DND-41 (cell line): ENCODE measurements around the gene TRPC3.

ENCODE experiments used
- ATAC-seq: fragments of 200-7000 bp; cut with Tn5 transposase; 3 replicates; pipeline ENCODE4 v1.9.1; 2021; ENCODE audit warnings: low read depth; ENCODE audit not compliant: insufficient read depth
- DNase-seq: peaks from one replicate; pipeline ENCODE4 v3.0.0-alpha.2; 2020
- H2AFZ ChIP-seq: 2 replicates; pipeline ENCODE4 v1.6.0; 2012; ENCODE audit warnings: low read depth, low read length
- H3K27ac ChIP-seq: 2 replicates; pipeline ENCODE4 v1.5.1; 2012; ENCODE audit warnings: low read length, inconsistent platforms
- H3K27me3 ChIP-seq: fragments of 200-600 bp; sonication (generic); 2 replicates; pipeline ENCODE4 v1.6.0; 2012; ENCODE audit warnings: low read length, mild to moderate bottlenecking, inconsistent platforms; ENCODE audit not compliant: insufficient read depth, poor library complexity
- H3K36me3 ChIP-seq: 2 replicates; pipeline ENCODE4 v1.5.1; 2012; ENCODE audit warnings: low read length, inconsistent platforms; ENCODE audit not compliant: insufficient read depth
- H3K4me1 ChIP-seq: 2 replicates; pipeline ENCODE4 v1.5.1; 2012; ENCODE audit warnings: mild to moderate bottlenecking, low read length; ENCODE audit not compliant: insufficient read depth
- H3K4me2 ChIP-seq: 2 replicates; pipeline ENCODE4 v1.6.0; 2012; ENCODE audit warnings: mild to moderate bottlenecking, moderate library complexity, low read length, inconsistent platforms; ENCODE audit not compliant: insufficient read depth
- H3K4me3 ChIP-seq, 2 experiments: fragments of 200-600 bp in 1 of 2; shearing (Covaris generic) in 1 of 2; 2 replicates each; pipeline ENCODE4 v1.5.1; 2012 to 2016; ENCODE audit warnings: inconsistent platforms in 2 of 2, low read length in 2 of 2, mild to moderate bottlenecking in 2 of 2, low read depth in 1 of 2, moderate library complexity in 1 of 2
- H3K79me2 ChIP-seq: 2 replicates; pipeline ENCODE4 v1.6.0; 2012; ENCODE audit warnings: low read length, inconsistent platforms; ENCODE audit not compliant: insufficient read depth
- H3K9ac ChIP-seq: 2 replicates; pipeline ENCODE4 v1.6.0; 2012; ENCODE audit warnings: low read depth, mild to moderate bottlenecking, inconsistent platforms, low read length, moderate library complexity
- H3K9me3 ChIP-seq: 2 replicates; pipeline ENCODE4 v1.5.1; 2012; ENCODE audit warnings: low read length, moderate library complexity, mild to moderate bottlenecking, inconsistent platforms; ENCODE audit not compliant: insufficient read depth, severe bottlenecking
- H4K20me1 ChIP-seq: 2 replicates; pipeline ENCODE4 v1.6.0; 2012; ENCODE audit warnings: low read length; ENCODE audit not compliant: insufficient read depth
- EZH2 ChIP-seq: IDR thresholded peaks from 3 replicates; pipeline ENCODE4 v1.6.1; 2012; ENCODE audit warnings: borderline replicate concordance, low read depth, mild to moderate bottlenecking, moderate library complexity, low read length, inconsistent platforms; ENCODE audit not compliant: severe bottlenecking
- TF ChIP-seq, protein P1 (sequence below): IDR thresholded peaks from 2 replicates; pipeline ENCODE4 v1.5.1; 2012; ENCODE audit warnings: borderline replicate concordance, low read length, moderate library complexity, mild to moderate bottlenecking; ENCODE audit not compliant: poor library complexity, severe bottlenecking; ENCODE audit errors: extremely low read depth

The TRPC3 gene

DNA sequence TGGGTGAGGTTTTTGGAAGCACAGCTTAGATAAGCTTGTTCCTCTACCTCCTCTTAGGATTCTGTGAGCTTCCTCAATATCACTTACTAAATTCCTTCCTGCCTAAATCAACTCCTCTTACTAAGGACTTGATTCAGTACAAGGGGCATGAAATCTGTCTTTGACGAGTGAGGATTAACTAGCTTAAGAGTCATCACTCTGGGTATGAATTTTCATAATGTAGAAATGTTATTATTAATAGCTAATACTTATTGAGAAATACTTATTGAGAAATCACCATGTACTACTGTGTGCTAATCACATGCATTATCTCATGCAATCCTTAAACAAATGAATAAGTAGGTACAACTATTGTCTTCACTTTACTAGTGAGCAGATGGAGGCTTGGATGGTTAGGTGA lies 28.6 kb downstream of the TRPC3 start:
- H3K4me1 ChIP-seq: no peaks in the 10 kb centered on the region
- no peaks in the 10 kb centered on the region for H3K79me2 ChIP-seq
- no peak overlapping the region for H3K4me2 ChIP-seq
- no peak overlapping the region for H3K9ac ChIP-seq
- ATAC-seq (no peak), DNase-seq (no peak)
- no peak overlapping the region for H3K4me3 ChIP-seq
- TF ChIP-seq, protein P1, sequence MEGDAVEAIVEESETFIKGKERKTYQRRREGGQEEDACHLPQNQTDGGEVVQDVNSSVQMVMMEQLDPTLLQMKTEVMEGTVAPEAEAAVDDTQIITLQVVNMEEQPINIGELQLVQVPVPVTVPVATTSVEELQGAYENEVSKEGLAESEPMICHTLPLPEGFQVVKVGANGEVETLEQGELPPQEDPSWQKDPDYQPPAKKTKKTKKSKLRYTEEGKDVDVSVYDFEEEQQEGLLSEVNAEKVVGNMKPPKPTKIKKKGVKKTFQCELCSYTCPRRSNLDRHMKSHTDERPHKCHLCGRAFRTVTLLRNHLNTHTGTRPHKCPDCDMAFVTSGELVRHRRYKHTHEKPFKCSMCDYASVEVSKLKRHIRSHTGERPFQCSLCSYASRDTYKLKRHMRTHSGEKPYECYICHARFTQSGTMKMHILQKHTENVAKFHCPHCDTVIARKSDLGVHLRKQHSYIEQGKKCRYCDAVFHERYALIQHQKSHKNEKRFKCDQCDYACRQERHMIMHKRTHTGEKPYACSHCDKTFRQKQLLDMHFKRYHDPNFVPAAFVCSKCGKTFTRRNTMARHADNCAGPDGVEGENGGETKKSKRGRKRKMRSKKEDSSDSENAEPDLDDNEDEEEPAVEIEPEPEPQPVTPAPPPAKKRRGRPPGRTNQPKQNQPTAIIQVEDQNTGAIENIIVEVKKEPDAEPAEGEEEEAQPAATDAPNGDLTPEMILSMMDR: no peak
- no peak for TF ChIP-seq EZH2
- H3K27me3 ChIP-seq: peaks cover 9% of the 10 kb centered on the region
- no peaks in the 10 kb centered on the region for H3K36me3 ChIP-seq
- H4K20me1 ChIP-seq: no peaks in the 10 kb centered on the region
- no peak overlapping the region for H3K27ac ChIP-seq
- H2AFZ ChIP-seq: no peak overlapping the region
- H3K9me3 ChIP-seq: no peaks in the 10 kb centered on the region

DNA sequence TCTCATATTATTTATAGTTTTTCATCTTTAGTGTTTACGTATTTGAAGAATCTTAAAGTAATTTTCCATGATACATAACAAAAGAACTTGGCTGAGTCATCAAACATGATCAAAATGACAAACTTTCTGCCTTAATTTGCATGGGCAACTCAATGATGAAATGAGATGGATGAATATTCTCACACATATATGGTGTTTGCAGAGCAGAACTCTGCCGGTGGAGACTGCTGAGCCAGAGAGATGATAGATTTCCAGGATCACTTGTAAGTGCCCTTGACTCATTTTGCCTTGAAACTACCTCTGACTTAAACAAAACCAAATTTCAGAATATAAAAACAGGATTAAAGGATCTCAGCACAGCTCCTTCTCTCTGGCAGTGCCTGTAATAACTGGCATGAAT lies 38.2 kb downstream of the TRPC3 start:
- TF ChIP-seq, protein P1: no peak
- no peak for TF ChIP-seq EZH2
- no peaks in the 10 kb centered on the region for H3K9me3 ChIP-seq
- H3K27me3 ChIP-seq: peaks cover 13% of the 10 kb centered on the region
- H3K4me2 ChIP-seq: no peak overlapping the region
- H2AFZ ChIP-seq: no peak overlapping the region
- no peaks in the 10 kb centered on the region for H4K20me1 ChIP-seq
- no peak for ATAC-seq
- H3K4me1 ChIP-seq: no peaks in the 10 kb centered on the region
- no peak overlapping the region for H3K9ac ChIP-seq
- no peak overlapping the region for H3K4me3 ChIP-seq
- DNase-seq: no peak
- H3K27ac ChIP-seq: no peak overlapping the region
- no peaks in the 10 kb centered on the region for H3K36me3 ChIP-seq
- no peaks in the 10 kb centered on the region for H3K79me2 ChIP-seq

DNA sequence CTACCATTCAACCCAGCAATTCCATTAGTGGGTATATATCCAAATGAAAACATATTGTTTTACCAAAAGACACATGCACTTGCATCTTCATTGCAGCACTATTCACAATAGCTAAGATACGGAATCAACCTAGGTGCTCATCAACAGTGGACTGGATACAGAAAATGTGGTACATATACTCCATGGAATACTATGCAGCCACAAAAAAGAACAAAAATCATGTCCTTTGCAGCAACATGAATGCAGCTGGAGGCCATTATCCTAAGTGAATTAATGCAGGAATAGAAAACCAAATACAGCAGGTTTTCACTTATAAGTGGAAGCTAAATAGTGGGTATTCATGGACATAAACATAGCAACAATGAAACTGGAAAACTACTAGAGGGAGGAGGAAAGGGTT lies 43.5 kb downstream of the TRPC3 start:
- Histone ChIP-seq H3K4me3 (no peak overlapping the region), H3K4me2 (no peak overlapping the region), H3K4me1 (no peaks in the 10 kb centered on the region), H3K27ac (no peak overlapping the region), H3K9ac (no peak overlapping the region), H4K20me1 (0 out of 2 replicates have a peak, but pooled peaks cover 2% of the 10 kb centered on the region), H3K9me3 (no peaks in the 10 kb centered on the region), H3K36me3 (no peaks in the 10 kb centered on the region), H3K27me3 (peaks cover 29% of the 10 kb centered on the region), H3K79me2 (no peaks in the 10 kb centered on the region), H2AFZ (no peak overlapping the region)
- DNase-seq (no peak), ATAC-seq (no peak)
- no peak for TF ChIP-seq EZH2
- TF ChIP-seq, protein P1: no peak

DNA sequence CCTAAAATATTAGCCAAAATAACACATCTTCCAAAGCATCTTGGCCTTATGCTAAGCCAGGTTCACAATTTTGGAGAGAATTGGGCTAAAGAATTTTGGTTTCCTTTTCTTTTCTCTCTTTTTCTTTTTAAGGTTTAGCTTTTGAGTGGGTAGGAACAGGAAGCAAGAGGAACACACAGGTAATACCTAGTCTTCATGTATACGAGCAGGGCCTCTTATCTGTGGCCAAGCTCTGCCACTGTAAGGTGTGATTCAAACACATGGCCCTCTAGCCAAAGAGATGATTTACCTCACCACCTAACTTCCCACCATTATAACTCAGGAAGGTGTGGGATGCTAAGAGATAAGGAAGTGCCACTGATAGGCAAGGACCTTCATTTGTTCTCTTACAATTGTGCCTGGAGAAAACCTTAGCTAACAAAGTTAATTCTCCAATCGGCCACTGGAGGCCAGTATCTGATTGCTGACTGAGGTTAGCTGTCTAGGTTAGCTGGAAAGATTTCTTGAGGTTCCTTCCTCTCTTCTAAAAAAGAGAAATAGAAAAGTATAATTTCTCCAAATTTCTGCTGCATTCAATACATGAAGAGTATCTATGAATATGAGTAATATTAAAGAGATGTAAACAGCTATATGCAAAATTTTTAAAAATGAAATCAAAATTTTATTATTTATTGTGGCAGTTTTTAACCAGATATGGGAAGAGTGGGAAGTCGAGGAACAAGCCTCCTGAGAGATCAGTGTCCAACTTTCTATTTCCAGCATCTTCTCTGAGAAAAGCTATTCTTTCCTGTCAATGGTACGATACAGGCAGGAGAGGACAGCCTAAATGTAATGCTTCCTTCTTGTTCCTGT lies 51.5 kb downstream of the TRPC3 start:
- no peak for TF ChIP-seq EZH2
- TF ChIP-seq, protein P1: peak; percentile 78
- no peak overlapping the region for H3K4me2 ChIP-seq
- H3K9me3 ChIP-seq: no peaks in the 10 kb centered on the region

More for the DNA sequence above, 51.5 kb downstream of the TRPC3 start:
- no peak overlapping the region for H3K4me3 ChIP-seq
- DNase-seq: peak; percentile 57
- no peaks in the 10 kb centered on the region for H3K79me2 ChIP-seq
- no peak overlapping the region for H3K27ac ChIP-seq
- 0 out of 2 replicates have a peak, but pooled peaks cover 4% of the 10 kb centered on the region for H4K20me1 ChIP-seq
- ATAC-seq: peak; percentile 90
- H3K9ac ChIP-seq: no peak overlapping the region
- no peaks in the 10 kb centered on the region for H3K4me1 ChIP-seq
- peaks cover 15% of the 10 kb centered on the region for H3K27me3 ChIP-seq
- no peaks in the 10 kb centered on the region for H3K36me3 ChIP-seq
- no peak overlapping the region for H2AFZ ChIP-seq
